IPS-18c (cell line): ENCODE data around the gene IRF2BP2.
"Not testable (repeated sequence)": the region's sequence is repeated elsewhere in the genome, so short reads cannot be mapped to it uniquely, and the experiment has no call there.

Experiments
- H3K4me3 ChIP-seq: 2 replicates; pipeline ENCODE4 v1.7.0; 2013; ENCODE audit warnings: low read depth, mild to moderate bottlenecking, low read length, moderate library complexity; ENCODE audit not compliant: insufficient read depth
- H3K9me3 ChIP-seq: one replicate; pipeline ENCODE4 v1.6.1; 2013; ENCODE audit warnings: mild to moderate bottlenecking, low read length, moderate library complexity; ENCODE audit not compliant: control insufficient read depth, insufficient read depth

The IRF2BP2 gene

GRCh38 chr1:234595899-234596298, 14.1 kb downstream of the IRF2BP2 start:
- Histone ChIP-seq H3K4me3 (no peak overlapping the region), H3K9me3 (no peaks in the 10 kb centered on the region)

GRCh38 chr1:234594575-234594974, 15.4 kb downstream of the IRF2BP2 start:
- H3K4me3 ChIP-seq, H3K9me3 ChIP-seq: not testable (repeated sequence)

GRCh38 chr1:234593771-234594504, 16.0 kb downstream of the IRF2BP2 start:
- H3K4me3 ChIP-seq, result no peak overlapping the region
- no peaks in the 10 kb centered on the region for H3K9me3 ChIP-seq

- Histone ChIP-seq H3K9me3 (no peaks in the 10 kb centered on the region), H3K4me3 (no peak overlapping the region)
Measured at GRCh38 chr1:234593109-234593508, 16.9 kb downstream of the IRF2BP2 start.

- Histone ChIP-seq H3K4me3 (no peak overlapping the region), H3K9me3 (no peaks in the 10 kb centered on the region)
Measured at GRCh38 chr1:234592240-234592639, 17.7 kb downstream of the IRF2BP2 start.

GRCh38 chr1:234591131-234591530, 18.8 kb downstream of the IRF2BP2 start:
- Histone ChIP-seq H3K9me3 (no peaks in the 10 kb centered on the region), H3K4me3 (no peak overlapping the region)

GRCh38 chr1:234589854-234590620, 19.9 kb downstream of the IRF2BP2 start:
- no peaks in the 10 kb centered on the region for H3K9me3 ChIP-seq

GRCh38 chr1:234589064-234589800, 20.7 kb downstream of the IRF2BP2 start:
- no peaks in the 10 kb centered on the region for H3K9me3 ChIP-seq
- no peak overlapping the region for H3K4me3 ChIP-seq

More at GRCh38 chr1:234589854-234590620, 19.9 kb downstream of the IRF2BP2 start:
- H3K4me3 ChIP-seq, result no peak overlapping the region

GRCh38 chr1:234588386-234588785, 21.6 kb downstream of the IRF2BP2 start:
- H3K9me3 ChIP-seq, result no peaks in the 10 kb centered on the region
- no peak overlapping the region for H3K4me3 ChIP-seq

- Histone ChIP-seq H3K9me3 (no peaks in the 10 kb centered on the region), H3K4me3 (no peak overlapping the region)
Measured at GRCh38 chr1:234586892-234587485, 23.0 kb downstream of the IRF2BP2 start.

GRCh38 chr1:234586304-234586703, 23.7 kb downstream of the IRF2BP2 start:
- no peaks in the 10 kb centered on the region for H3K9me3 ChIP-seq
- H3K4me3 ChIP-seq, result no peak overlapping the region

GRCh38 chr1:234585330-234586055, 24.5 kb downstream of the IRF2BP2 start:
- Histone ChIP-seq H3K4me3 (no peak overlapping the region), H3K9me3 (no peaks in the 10 kb centered on the region)

GRCh38 chr1:234584926-234585325, 25.1 kb downstream of the IRF2BP2 start:
- no peaks in the 10 kb centered on the region for H3K9me3 ChIP-seq
- H3K4me3 ChIP-seq, result no peak overlapping the region

GRCh38 chr1:234584420-234584805, 25.6 kb downstream of the IRF2BP2 start:
- no peak overlapping the region for H3K4me3 ChIP-seq

GRCh38 chr1:234583755-234584419, 26.1 kb downstream of the IRF2BP2 start:
- H3K4me3 ChIP-seq, result no peak overlapping the region
- H3K9me3 ChIP-seq, result no peaks in the 10 kb centered on the region

More at GRCh38 chr1:234584420-234584805, 25.6 kb downstream of the IRF2BP2 start:
- H3K9me3 ChIP-seq, result no peaks in the 10 kb centered on the region

- no peaks in the 10 kb centered on the region for H3K9me3 ChIP-seq
- no peak overlapping the region for H3K4me3 ChIP-seq
Measured at GRCh38 chr1:234582681-234583301, 27.2 kb downstream of the IRF2BP2 start.
